GM21619 (cell line): ENCODE measurements around the gene ROR2.

Source experiments
- ATAC-seq: cut with Tn5 transposase; IDR thresholded peaks from one replicate; pipeline ENCODE4 v1.9.1; 2021; ENCODE audit not compliant: unreplicated experiment

The ROR2 gene

GRCh38 chr9:91724609-91725505 lies 225.2 kb downstream of the ROR2 start:
- ATAC-seq: no peak

- no peak for ATAC-seq
Measured at GRCh38 chr9:91724068-91724440, 226.0 kb downstream of the ROR2 start.

DNA sequence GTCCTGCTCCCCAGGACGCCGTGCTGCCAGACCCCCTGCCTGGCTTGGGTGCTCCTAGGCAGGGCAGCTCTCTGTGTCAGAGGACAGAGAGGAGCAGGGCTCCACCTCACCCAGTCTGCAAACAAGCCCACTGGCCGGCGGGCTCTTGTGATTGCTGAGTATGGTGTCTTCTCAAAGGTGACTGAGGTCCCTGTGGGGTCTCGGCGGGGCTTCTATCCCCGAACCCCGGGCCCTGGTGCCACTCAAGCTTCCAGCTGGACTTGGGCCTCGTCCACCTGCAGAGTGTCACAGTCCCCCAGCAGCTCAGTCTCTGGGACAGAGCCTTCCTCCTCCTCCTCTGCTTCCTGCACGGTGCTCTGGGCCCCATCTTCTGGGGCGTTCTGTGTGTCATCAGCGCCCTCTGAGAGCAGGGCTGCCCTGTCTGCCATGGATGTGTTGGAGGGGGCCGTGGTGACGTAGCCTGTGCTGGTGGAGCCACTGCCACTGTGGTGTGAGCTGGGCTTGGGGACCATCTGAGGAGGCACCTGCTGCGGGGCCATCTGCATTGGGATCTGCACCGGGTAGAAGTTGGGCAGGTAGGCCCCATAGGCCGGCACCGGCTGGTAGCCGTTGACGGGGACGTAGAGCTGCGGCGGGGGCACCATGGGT lies 226.5 kb downstream of the ROR2 start:
- no peak for ATAC-seq

DNA sequence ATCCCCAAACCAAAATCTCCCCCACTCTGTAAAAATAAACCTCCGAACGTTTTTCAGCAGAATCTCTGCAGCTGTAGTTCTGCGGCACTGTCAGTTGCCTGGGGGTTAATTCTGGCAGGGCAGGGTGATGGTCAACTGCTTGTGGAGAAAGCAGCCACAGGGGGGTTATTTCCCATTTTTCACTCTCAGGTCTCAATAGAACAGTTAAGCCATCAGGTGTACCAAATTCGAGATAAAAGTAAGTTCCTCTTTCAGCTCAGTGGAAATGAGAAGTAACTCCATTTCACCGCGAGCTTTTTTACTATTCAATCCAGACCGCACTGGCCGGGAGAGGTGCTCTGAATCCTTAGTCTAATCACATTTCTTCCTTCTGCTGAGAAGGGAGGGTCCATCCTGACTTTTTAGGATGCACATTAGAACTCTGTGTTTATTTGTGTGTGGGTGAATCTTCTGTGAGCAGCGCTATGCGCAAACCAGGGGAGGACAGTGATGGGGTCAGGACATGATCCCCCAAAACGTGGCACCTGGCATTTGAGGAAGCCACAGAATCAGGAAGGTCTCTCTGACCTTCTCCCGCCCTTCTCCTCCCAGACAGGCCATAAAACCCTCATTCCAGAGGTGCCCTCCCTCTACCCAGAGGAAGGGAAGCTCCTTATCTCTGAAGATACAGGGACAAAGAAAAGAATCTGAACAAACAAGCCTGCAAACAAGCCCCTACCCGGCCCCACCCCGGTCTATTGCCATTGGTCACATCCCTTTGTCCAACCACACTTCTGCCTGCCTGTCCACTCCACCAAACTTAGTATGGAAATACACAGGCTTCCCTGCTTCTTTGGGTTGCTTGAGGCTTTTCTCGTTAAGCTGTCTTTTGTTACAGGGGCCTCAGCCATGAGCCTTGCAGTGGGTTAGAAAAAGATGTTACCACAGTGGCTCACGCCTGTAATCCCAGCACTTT lies 229.0 kb downstream of the ROR2 start:
- peak; percentile 84 for ATAC-seq

DNA sequence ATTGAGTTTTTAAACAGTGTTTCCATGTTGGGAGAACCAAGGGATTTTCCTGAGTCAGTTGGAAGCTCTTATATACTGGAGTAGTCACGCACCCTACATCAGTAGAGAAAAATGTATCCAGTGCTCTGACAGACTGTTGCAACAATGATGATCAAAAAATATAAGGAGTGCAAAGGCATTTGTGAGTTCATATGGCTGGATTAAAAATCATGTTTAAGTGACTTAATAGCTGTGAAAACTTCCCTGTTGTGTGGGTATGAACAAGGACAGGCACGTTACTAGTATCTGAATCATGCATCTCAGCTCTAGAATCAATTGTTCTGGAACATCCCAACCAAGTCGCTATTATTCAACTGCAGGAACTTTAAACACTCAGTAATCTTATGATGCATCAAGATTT lies 229.7 kb downstream of the ROR2 start:
- ATAC-seq: no peak

GRCh38 chr9:91718071-91718470 lies 232.0 kb downstream of the ROR2 start:
- ATAC-seq: no peak

DNA sequence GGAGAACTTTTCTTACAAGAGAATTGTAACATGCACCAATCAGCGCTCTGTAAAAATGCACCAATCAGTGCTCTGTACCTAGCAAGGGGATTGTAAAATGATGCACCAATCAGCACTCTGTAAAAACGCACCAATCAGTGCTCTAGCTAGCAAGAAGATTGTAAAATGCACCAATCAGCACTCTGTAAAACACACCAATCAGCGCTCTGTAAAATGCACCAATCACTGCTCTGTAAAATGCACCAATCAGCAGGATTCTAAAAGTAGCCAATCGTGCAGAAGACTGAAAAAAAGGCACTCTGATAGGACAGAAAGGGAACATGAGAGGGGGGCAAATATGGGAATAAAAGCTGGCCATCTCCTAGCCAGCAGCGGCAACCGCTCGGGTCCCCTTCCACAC lies 233.2 kb downstream of the ROR2 start:
- ATAC-seq: no peak

- ATAC-seq: no peak
Measured at GRCh38 chr9:91716239-91716638, 233.8 kb downstream of the ROR2 start.

GRCh38 chr9:91714874-91715615 lies 235.0 kb downstream of the ROR2 start:
- no peak for ATAC-seq

- ATAC-seq: peak; percentile 33
Measured at GRCh38 chr9:91714020-91714806, 235.8 kb downstream of the ROR2 start.

DNA sequence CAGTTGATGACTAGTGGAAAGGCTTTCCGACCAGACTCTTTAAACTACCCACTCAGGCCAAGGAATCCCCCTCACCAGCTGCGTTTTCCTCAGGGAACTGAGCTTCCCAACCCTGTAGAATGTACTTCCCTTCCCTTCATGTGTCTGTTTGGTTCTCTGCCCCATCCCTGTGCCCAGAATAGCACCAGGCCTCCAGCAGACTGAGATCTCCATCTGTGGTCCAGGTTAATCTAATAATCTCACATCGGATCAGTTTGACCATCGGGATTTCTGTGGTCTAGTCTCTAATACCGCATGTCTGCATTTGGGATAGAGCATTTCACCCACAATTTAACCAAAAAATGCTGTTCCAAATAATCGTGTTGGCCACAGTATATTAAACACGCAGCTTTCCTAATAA lies 237.2 kb downstream of the ROR2 start:
- ATAC-seq: no peak

DNA sequence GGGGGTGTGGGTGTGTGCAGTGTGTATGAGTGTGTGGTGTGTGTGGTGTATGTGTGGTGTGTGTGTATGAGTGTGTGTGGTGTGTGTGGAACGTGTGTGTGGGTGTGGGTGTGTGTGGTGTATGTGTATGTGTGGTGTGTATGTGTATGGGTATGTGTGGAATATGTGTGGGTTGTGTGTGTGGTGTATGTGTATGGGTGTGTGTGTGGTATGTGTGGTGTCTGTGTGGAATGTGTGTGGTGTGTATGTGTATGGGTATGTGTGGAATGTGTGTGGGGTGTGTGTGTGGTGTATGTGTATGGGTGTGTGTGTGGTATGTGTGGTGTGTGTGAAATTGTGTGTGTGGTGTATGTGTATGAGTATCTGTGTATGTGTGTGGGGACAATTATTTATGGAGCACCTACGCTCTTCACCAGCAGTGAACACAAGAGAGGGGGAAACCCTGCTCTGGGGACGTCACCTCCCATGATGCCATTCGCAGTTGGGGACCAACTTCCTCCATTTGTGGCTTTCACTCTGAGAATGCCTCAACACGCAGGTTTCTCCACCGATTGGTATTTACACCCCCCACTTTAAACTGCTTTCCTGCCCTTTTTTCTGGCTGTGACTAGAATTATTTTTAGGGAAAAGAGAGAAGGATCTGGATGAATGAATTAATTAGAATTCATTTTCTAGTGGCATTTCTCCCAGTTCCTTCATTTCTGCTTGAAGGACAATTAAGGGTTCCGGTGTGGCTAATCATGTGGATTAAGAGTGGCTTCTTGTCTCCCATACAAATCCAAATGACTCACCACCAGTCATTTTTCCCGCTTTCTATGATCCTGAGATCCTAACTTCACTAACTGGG lies 238.1 kb downstream of the ROR2 start:
- peak; percentile 89 for ATAC-seq

- no peak for ATAC-seq
Measured at GRCh38 chr9:91710158-91710557, 239.9 kb downstream of the ROR2 start.

GRCh38 chr9:91705386-91705785 lies 244.6 kb downstream of the ROR2 start:
- ATAC-seq: no peak

GRCh38 chr9:91700475-91700874 lies 249.6 kb downstream of the ROR2 start:
- ATAC-seq: no peak

DNA sequence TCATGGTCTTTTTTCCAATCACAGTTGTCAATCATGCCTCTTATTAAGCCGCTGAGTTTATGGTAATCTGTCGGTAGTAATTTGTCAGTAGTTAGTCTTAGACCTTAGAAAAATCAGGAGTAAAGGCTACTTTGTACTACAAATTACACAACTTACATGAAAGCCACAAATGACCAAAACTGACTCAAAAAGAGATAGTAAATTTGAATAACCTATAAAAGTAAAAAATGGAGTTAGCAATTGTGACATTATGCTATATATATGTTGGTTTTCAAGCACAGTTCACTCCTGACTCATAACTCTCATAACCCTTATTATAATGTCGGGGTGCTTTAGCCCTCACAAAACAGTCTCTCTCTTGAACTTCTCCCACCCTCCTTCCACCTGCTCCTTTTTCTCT lies 251.8 kb downstream of the ROR2 start:
- peak; percentile 42 for ATAC-seq

DNA sequence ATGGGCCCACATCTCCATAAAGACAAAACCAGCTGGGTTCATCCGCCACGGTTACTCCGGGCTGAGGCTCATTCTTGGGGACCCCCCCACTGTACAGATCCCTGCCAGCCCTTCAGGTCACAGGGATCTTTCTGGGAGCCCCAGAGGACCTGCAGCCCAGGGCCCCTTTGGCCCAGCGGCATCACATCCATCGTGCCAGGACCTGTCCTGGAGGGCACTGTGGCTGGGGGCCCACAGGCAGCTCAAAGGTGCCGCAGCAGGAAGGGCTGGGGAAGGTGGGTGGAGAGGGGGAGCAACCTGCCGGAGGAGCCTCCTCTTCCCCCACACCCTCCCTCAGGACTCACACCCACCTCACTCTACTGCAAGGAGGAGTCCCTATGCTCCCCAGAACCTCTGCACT lies 252.8 kb downstream of the ROR2 start:
- no peak for ATAC-seq

DNA sequence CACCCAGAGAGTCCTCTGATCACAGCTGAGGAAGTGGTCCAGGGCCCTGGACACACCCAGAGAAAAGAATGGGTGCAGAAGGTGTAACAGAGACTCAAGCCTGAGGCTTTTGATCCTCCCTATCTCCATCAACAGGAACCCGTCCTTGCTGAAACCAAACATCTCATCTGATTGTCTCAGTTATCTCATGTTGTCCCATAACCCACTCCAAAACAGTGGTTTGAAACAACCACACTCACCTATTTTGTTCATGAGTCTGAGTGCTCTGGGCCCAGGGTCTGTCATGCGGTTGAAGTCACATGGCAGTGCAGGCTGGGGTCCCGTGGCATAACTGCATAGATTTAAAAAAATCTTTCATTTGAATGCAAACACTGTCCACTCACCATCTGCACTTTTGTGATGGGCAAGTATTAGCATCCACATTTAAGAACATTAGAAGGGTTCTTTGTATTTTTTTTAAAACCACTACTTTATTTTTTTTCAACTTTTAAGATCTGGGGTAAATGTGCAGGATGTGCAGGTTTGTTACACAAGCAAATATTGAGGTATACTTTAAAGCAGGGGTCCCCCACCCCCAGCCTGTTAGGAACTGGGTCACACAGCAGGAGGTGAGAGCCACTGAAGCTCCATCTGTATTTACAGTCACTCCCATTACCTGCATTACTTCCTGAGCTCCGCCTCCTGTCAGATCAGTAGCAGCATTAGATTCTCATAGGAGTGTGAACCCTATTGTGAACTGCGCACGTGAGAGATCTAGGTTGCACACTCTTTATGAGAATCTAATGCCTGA lies 255.8 kb downstream of the ROR2 start:
- ATAC-seq: no peak
